ENCODE data around the gene TAPT1.
"Not testable (repeated sequence)": the region's sequence is repeated elsewhere in the genome, so short reads cannot be mapped to it uniquely, and the experiment has no call there.

Gene TAPT1

GRCh38 chr4:16212138-16212782, 14.0 kb downstream of the TAPT1 start:
- DNase-seq, result no peak

- DNase-seq, result no peak
Measured at GRCh38 chr4:16207409-16207808, 18.9 kb downstream of the TAPT1 start.

GRCh38 chr4:16206848-16207247, 19.4 kb downstream of the TAPT1 start:
- no peak for DNase-seq

DNA sequence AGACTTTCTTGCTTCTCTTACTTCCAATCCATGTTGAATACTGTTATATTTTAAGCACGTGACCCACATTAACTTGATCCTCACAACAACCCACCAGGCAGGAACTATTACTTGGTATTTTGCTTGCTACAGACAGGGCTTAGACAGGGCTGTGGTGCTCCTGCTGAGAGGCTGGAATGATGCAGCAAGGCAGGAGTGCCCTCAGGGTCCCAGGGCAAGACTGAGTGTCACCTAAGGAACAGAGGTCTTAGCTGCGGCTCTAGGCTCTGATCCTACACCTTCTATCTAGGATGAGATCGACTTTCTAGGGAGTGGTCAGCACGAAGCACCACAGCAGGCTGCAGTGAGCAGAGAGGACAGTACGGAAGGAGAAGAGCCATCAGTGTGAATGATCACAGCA, 20.0 kb downstream of the TAPT1 start:
- no peak for DNase-seq

DNA sequence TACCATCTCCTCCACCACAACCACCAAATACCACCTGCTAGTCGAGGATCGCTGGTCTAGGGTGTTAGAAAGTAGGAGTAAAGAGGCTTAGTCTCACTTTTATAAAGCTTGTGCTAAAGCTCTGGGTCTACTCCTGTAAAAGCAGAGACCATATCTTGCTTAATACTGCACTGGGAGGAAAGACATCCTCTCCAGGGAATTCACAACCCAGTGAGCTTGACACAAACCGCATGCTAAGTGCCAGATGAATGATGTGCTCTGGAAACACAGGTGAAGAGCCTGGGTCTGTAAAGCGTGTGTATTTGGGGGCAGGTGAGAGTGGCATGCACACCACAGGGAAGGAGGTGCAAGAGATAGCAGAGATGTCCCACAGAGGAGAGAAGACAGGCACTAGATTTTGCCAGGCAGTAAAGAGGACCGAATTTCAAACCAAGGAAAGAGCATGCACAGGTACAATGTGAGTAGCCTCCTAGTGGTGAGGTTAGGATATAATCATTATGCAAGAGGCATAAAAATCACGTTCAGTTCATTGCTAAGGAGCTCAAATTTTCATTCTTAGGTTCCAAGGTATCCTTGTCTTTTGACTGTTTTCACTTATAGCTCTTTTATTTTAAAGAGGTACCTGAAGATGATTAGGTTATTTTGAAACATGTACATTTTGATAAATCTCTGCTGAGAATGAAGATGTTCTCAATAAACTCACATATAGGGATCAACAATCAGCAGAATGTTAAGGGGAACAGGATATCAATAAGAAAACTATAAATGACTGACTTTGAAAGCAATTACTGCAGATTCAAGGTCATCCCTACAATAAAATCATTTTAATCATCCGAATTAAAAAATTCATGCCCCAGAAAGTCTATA, 20.7 kb downstream of the TAPT1 start:
- DNase-seq, result no peak

DNA sequence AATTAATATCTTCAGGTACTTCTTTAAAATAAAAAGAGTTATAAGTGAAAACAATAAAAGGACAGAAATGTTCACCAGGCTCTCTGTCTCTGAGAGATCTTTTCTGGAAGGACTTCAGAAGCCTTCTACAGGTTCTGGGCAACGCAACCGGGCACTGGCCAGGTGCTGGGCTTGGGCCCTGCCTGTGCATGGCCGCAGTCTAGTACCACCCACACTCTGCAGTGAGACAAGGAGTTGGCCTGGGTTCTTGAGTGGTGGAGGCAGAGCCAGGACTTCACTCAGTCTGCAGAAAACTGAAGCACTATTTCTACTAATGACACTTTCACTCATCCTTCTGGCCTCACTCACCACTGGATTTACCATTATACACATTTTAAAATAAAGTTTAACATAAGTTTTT, 21.8 kb downstream of the TAPT1 start:
- no peak for DNase-seq

- DNase-seq, result no peak
Measured at GRCh38 chr4:16203083-16203482, 23.2 kb downstream of the TAPT1 start.

- DNase-seq, result no peak
Measured at GRCh38 chr4:16202598-16202997, 23.7 kb downstream of the TAPT1 start.

DNA sequence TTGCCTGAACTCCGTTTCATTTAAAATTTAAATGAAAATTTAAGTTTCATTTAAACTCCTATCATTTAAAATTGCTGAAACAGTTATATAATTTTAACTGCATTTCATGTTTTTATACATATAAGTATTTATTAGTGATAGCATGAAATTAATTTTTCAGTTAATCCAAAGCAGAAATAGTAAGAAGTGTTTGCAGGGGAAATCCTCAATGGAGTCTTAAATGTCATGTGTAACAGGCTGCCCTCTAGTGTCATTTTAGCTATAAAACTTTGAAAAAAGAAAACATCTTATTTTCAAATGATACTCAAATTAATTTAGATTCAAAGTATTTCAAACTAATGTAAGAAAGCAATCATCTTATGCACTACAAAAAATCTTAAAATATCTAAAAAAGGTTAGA, 27.2 kb downstream of the TAPT1 start:
- DNase-seq, result no peak

GRCh38 chr4:16197876-16198665, 28.2 kb downstream of the TAPT1 start:
- no peak for DNase-seq

- DNase-seq, result no peak
Measured at GRCh38 chr4:16196482-16197393, 29.5 kb downstream of the TAPT1 start.

GRCh38 chr4:16195209-16195608, 31.1 kb downstream of the TAPT1 start:
- DNase-seq, result no peak

DNA sequence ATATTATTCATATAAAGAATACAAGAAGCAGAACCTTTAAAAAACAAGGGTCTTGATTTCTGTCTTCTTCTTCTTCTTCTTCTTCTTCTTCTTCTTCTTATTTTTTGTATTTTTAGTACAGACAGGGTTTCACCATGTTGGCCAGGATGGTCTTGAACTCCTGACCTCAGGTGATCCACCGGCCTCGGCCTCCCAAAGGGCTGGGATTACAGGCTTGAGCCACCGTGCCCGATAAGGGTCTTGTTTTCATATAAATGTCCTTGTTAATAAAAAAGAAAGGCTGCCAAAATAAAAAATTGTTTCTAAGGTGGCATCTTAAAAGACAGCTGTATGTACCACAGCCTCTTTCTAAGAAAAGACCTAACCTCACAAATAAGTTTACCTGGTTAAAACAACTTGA, 31.5 kb downstream of the TAPT1 start:
- DNase-seq, result not testable (repeated sequence)

DNA sequence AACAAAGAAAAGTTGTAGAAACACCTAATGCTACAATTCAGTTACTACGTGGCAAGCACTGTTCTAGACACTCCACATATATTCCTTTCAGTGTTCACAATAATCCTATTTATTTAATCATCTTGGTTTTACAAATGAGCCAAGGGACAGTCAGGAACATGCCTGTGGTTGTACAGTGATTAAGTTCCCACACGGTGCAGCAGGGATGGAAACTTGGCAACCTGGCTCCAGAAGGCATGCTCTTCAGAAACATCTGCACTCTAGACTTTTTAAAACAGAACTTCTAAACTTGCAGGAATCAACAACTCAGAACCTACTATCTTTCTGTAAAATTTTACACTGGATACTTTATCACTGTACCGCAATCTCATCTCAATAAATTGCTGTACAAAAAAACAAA, 32.1 kb downstream of the TAPT1 start:
- no peak for DNase-seq

GRCh38 chr4:16192631-16193518, 33.4 kb downstream of the TAPT1 start:
- DNase-seq, result no peak

- no peak for DNase-seq
Measured at GRCh38 chr4:16192057-16192456, 34.2 kb downstream of the TAPT1 start.

- no peak for DNase-seq
Measured at GRCh38 chr4:16187455-16187854, 38.8 kb downstream of the TAPT1 start.

DNA sequence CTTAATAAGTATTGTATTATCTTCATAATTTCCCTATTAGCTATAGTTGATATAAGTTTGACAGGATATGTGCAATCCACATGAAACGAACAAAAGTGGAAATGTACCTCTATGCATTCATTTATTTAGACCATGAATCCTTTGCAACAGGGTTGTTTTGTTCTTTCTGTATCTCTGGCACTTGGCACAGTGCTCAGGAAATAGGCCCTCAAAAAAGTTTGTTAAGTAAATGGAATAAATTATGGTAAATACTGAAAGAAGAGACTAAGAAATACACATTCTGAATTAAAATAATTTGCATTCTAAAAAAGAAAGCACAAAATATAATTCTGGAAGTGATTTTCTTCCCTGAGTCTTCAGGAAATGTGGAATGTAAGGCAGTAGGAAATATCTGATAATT, 39.3 kb downstream of the TAPT1 start:
- no peak for DNase-seq

DNA sequence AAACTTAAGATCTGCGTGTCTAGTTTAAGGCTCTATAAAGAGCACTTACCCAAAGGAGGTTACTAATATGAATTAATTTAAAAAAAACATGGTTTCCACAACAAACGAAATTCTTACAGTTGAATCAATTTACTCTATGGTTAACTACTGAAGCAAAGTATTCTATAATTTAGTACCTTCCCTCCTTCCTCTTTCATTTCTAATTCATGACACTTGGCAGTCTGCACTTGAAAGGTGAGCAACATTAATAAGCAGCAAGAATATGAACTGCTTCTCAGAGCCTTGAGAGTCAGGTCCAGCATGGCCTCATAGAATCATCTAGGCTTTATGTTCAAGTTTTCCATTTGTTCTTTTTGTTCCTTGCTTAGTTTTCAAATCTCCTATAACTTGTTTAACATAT, 42.7 kb downstream of the TAPT1 start:
- no peak for DNase-seq

- no peak for DNase-seq
Measured at GRCh38 chr4:16176621-16177020, 49.6 kb downstream of the TAPT1 start.

GRCh38 chr4:16171831-16172230, 54.4 kb downstream of the TAPT1 start:
- DNase-seq, result no peak

DNA sequence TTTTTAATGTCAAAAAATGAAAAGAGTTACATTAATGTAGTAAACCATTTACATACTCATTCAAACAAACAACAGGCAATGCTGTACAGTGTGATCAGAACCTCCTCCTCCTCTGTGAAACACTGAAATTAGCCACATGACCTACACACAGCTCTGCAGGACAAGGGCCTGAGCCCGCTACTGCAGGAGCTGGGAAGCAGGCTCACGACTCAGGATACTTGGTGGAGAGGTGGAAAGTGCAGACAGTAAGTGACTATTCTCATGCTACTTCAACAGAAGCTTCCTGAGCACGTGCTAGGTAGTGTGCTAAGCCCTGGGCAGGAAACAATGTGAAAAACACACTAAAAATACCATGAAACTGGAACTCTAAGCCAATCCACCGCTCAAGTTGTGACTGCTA, 56.8 kb downstream of the TAPT1 start:
- DNase-seq, result no peak

All from CD4-positive, alpha-beta T cell treated with Interleukin-15 for 1 hour (primary cell).